Gastrocnemius medialis (tissue), 4 donors: Measurements from ENCODE around the gene USP15. TPM values are rescaled to one million over a fixed set of nuclear protein-coding genes. Genes with fewer than 3 reads are reported as not detected.

ENCODE experiments used
- ATAC-seq, 2 donors: fragments of 150-250 bp; one replicate each; pipeline ENCODE4 v1.9.1; 2016
- DNase-seq, 2 donors: peaks; one replicate each; pipeline ENCODE4 v3.0.0-alpha.2; 2019
- H3K27ac ChIP-seq, 4 donors: fragments of 200-600 bp; sonication (generic); 1 replicate in 1 of 4; 2 replicates in 3 of 4; pipeline ENCODE4 v1.5.1; 2016 to 2018; ENCODE audit warnings: mild to moderate bottlenecking in 2 of 4, moderate library complexity in 1 of 4
- H3K27me3 ChIP-seq, 3 donors: fragments of 200-600 bp; sonication (generic) in 2 of 3; 1 replicate in 1 of 3; 2 replicates in 2 of 3; pipeline versions ENCODE4 v1.5.1 to v1.6.0; 2016 to 2019; ENCODE audit warnings: mild to moderate bottlenecking in 1 of 3, moderate library complexity in 1 of 3
- H3K36me3 ChIP-seq, 2 donors: fragments of 200-600 bp; sonication (generic) in 1 of 2; one replicate each; pipeline ENCODE4 v1.5.1; 2017 to 2018
- H3K4me1 ChIP-seq, 2 donors: fragments of 200-600 bp; sonication (generic) in 1 of 2; one replicate each; pipeline ENCODE4 v1.5.1; 2016 to 2017; ENCODE audit warnings: mild to moderate bottlenecking in 2 of 2
- H3K4me3 ChIP-seq, 4 donors: fragments of 200-600 bp; sonication (generic) in 3 of 4; 1 replicate in 1 of 4; 2 replicates in 3 of 4; pipeline ENCODE4 v1.5.1; 2016 to 2019; ENCODE audit warnings: mild to moderate bottlenecking in 2 of 4
- H3K9me3 ChIP-seq, 3 donors: fragments of 200-600 bp; sonication (generic) in 2 of 3; 1 replicate in 1 of 3; 2 replicates in 2 of 3; pipeline ENCODE4 v1.5.1; 2016 to 2019
- CTCF ChIP-seq, 5 experiments: fragments of 450-650 bp in 3 of 5; fragments of 200-600 bp in 2 of 5; sonication (generic) in 2 of 5; IDR thresholded peaks in 4 of 5; conservative IDR thresholded peaks in 1 of 5; 1 replicate in 4 of 5; 2 replicates in 1 of 5; pipeline ENCODE4 v1.5.1; 2016 to 2019; ENCODE audit warnings: antibody characterized with exemption in 5 of 5, mild to moderate bottlenecking in 3 of 5, moderate library complexity in 3 of 5
- POLR2A ChIP-seq, 2 donors: fragments of 450-650 bp; IDR thresholded peaks; one replicate each; pipeline ENCODE4 v1.6.1; 2017; ENCODE audit warnings: antibody characterized with exemption in 2 of 2, mild to moderate bottlenecking in 2 of 2, moderate library complexity in 2 of 2
- in situ Hi-C, 4 donors: fragments of 200-750 bp; cut with MboI; loops; one replicate each; pipeline versions ENCODE4 v1.15.0 to v1.8.0; 2017; ENCODE audit warnings: low sequenced_read_pairs in 4 of 4
- intact Hi-C: fragments of 100-400 bp; cut with DNase I; formaldehyde crosslinking; loops from one replicate; pipeline ENCODE4 v1.15.1; 2023; ENCODE audit warnings: low total_unique reads
- total RNA-seq, 4 donors: library from RNA; depleted of rRNA; stranded (reverse); fragments of >200 nt; gene quantifications; one replicate each; pipeline versions ENCODE4 v1.1.0 to v1.2.3, GENCODE V29; 2016

The USP15 gene
- total RNA-seq, 4 donors from 2014 or later: 49.0 to 93.6 (median 50.6) TPM

- H3K4me3 ChIP-seq: no peak overlapping the region
- no peaks in the 10 kb centered on the region for H3K27me3 ChIP-seq
- ATAC-seq (no peak), DNase-seq (no peak)
- no peaks in the 10 kb centered on the region for H3K9me3 ChIP-seq
- intact Hi-C loops: no loop called here
- H3K36me3 ChIP-seq: peaks cover 0 to 53% of the 10 kb centered on the region in 2 donors
- in situ Hi-C loops: no loop called here
- TF ChIP-seq CTCF (IDR thresholded peaks at IDR 0.05 in 4 of 5, conservative IDR thresholded peaks at IDR 0.05 in 1 of 5) (no peak), POLR2A (IDR thresholded peaks at IDR 0.05) (no peak)
- H3K27ac ChIP-seq: no peak overlapping the region
- H3K4me1 ChIP-seq: no peaks in the 10 kb centered on the region
Measured at GRCh38 chr12:62401631-62402030, 141.4 kb downstream of the USP15 start.

DNA sequence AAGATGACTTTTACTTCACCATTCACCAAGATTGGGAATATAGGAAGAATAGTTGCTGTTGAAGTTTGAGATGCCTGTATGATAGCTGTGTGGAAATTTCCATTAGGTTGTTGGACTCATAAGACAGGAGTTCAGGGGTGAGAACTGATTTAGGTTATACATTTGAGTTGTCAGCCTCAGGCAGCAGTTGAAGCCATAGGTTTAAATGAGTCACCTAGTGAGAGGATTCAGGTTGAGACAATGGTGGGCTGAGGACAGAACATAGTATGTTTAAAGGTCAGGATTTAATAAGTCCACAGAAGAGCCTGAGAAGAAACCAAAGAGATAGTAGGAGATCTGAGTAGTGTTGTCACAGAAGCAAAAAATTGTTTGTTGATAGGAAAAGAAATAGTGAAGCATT lies 142.8 kb downstream of the USP15 start:
- H3K27ac ChIP-seq: no peak overlapping the region
- no peak for DNase-seq
- TF ChIP-seq CTCF (IDR thresholded peaks at IDR 0.05 in 4 of 5, conservative IDR thresholded peaks at IDR 0.05 in 1 of 5) (no peak), POLR2A (IDR thresholded peaks at IDR 0.05) (no peak)
- in situ Hi-C loops: no loop called here
- no peaks in the 10 kb centered on the region for H3K9me3 ChIP-seq
- intact Hi-C loops: no loop called here
- peaks cover 0 to 43% of the 10 kb centered on the region in 2 donors for H3K36me3 ChIP-seq
- H3K4me3 ChIP-seq: no peak overlapping the region
- H3K27me3 ChIP-seq: no peaks in the 10 kb centered on the region
- no peaks in the 10 kb centered on the region for H3K4me1 ChIP-seq
- no peak for ATAC-seq

- TF ChIP-seq POLR2A (IDR thresholded peaks at IDR 0.05): no peak
- TF ChIP-seq CTCF (IDR thresholded peaks at IDR 0.05 in 4 of 5, conservative IDR thresholded peaks at IDR 0.05 in 1 of 5): no peak
- H3K27me3 ChIP-seq: no peaks in the 10 kb centered on the region
- H3K27ac ChIP-seq: no peak overlapping the region
- H3K9me3 ChIP-seq: no peaks in the 10 kb centered on the region
- in situ Hi-C loops (no loop called here), intact Hi-C loops (no loop called here)
- no peaks in the 10 kb centered on the region for H3K4me1 ChIP-seq
- no peak overlapping the region for H3K4me3 ChIP-seq
- ATAC-seq: no peak
- DNase-seq: no peak
- peaks cover 0 to 29% of the 10 kb centered on the region in 2 donors for H3K36me3 ChIP-seq
Measured at GRCh38 chr12:62407587-62407986, 147.4 kb downstream of the USP15 start.

DNA sequence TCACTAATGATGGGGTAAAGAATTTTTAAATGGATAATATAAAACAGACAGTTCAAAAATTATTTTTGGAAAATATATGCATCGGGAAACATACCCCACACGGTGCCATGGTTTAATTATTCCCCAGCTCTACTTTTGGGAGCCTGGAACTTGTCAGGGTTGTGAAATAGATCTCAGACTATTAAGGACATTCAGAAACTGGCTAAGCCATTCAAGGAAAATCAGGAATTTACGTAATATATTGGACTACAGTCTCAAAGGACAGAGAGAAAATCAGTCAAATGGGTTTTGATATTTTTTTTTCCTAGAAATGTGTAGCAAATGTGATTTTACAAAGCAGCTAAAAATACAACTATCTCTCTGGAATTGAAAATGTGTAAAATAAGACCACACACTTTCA lies 148.9 kb downstream of the USP15 start:
- intact Hi-C loops (no loop called here), in situ Hi-C loops (no loop called here)
- H3K4me1 ChIP-seq: no peaks in the 10 kb centered on the region
- no peak overlapping the region for H3K4me3 ChIP-seq
- no peak for DNase-seq
- H3K27ac ChIP-seq: no peak overlapping the region
- no peaks in the 10 kb centered on the region for H3K9me3 ChIP-seq
- H3K27me3 ChIP-seq: no peaks in the 10 kb centered on the region
- TF ChIP-seq CTCF (IDR thresholded peaks at IDR 0.05 in 4 of 5, conservative IDR thresholded peaks at IDR 0.05 in 1 of 5) (no peak), POLR2A (IDR thresholded peaks at IDR 0.05) (no peak)
- H3K36me3 ChIP-seq: peaks cover 0 to 21% of the 10 kb centered on the region in 2 donors
- no peak for ATAC-seq

DNA sequence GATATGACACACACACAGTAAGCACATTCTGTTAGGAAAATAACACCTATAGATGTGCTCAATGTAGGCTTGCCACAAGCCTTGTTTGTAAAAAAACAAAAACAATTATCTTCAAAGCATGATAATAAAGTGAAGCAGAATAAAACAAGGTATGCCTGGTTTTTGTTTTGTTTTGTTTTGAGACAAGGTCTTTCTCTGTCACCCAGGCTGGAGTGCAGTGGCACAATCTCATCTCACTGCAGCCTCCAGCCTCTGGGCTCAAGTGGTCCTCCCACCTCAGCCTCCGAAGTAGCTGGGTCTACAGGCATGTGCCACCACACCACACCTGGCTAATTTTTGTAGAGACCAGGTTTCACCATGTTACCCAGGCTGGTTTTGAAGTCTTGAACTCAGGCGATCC lies 154.0 kb downstream of the USP15 start:
- intact Hi-C loops (no loop called here), in situ Hi-C loops (no loop called here)
- TF ChIP-seq POLR2A (IDR thresholded peaks at IDR 0.05) (no peak), CTCF (IDR thresholded peaks at IDR 0.05 in 4 of 5, conservative IDR thresholded peaks at IDR 0.05 in 1 of 5) (no peak)
- H3K4me1 ChIP-seq: no peaks in the 10 kb centered on the region
- DNase-seq (no peak), ATAC-seq (no peak)
- no peaks in the 10 kb centered on the region for H3K9me3 ChIP-seq
- no peak overlapping the region for H3K4me3 ChIP-seq
- no peaks in the 10 kb centered on the region for H3K27me3 ChIP-seq
- no peaks in the 10 kb centered on the region for H3K36me3 ChIP-seq
- no peak overlapping the region for H3K27ac ChIP-seq
